ENCODE results near the gene GAPDH. TPM values are rescaled to one million over a fixed set of nuclear protein-coding genes. Genes with fewer than 3 reads are reported as not detected.

GAPDH gene
- polyA plus RNA-seq, 1 donor (not counting 4 experiments of a cell fraction or from before 2014, with no cell fraction given), result 8,390 TPM

DNA sequence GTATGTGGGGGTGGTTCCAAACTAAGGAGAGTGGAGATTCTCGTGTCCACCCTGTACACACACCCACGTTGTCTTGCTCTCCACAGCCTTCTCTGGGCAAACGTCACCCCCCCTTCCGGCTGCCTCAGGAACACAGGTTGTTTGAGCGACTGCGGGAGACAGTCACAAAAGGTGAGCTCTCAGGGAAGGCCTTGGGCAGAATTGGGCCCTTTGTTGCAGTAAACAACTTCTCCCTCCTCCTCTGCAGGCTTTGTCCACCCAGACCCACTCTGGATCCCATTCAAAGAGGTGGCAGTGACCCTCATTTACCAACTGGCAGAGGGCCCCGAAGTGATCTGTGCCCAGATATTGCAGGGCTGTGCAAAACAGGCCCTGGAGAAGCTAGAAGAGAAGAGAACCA is 8.1 kb upstream of the GAPDH start:
- no peaks in the 10 kb centered on the region for H3K79me2 ChIP-seq (ENCODE audit: control insufficient read depth, insufficient read depth, low read length)
- no peak overlapping the region for H3K4me3 ChIP-seq (ENCODE audit: control insufficient read depth in 2 of 3, extremely low read depth in 1 of 3, insufficient read depth in 2 of 3, low read depth in 1 of 3, low read length in 3 of 3)
- FAIRE-seq (no peak), DNase-seq (ENCODE audit: low read depth, low spot score) (no peak)
- H3K4me1 ChIP-seq (ENCODE audit: control insufficient read depth, extremely low read depth, insufficient read depth, low read length), result peaks cover 19% of the 10 kb centered on the region
- H3K9ac ChIP-seq (ENCODE audit: control insufficient read depth, extremely low read depth, insufficient read depth, low read length), result no peak overlapping the region
- no peaks in the 10 kb centered on the region for H3K9me1 ChIP-seq (ENCODE audit: control insufficient read depth, extremely low read depth, insufficient read depth, low read length)
- H3K27ac ChIP-seq (ENCODE audit: control insufficient read depth, insufficient read depth, low read length), result no peak overlapping the region
- H3K9me3 ChIP-seq (ENCODE audit: control insufficient read depth, low read depth, low read length), result no peaks in the 10 kb centered on the region
- H2AFZ ChIP-seq (ENCODE audit: control insufficient read depth, low read length), result no peak overlapping the region
- TF ChIP-seq EZH2 (IDR thresholded peaks at IDR 0.05; ENCODE audit: low read length), result no peak
- TF ChIP-seq, protein P1, sequence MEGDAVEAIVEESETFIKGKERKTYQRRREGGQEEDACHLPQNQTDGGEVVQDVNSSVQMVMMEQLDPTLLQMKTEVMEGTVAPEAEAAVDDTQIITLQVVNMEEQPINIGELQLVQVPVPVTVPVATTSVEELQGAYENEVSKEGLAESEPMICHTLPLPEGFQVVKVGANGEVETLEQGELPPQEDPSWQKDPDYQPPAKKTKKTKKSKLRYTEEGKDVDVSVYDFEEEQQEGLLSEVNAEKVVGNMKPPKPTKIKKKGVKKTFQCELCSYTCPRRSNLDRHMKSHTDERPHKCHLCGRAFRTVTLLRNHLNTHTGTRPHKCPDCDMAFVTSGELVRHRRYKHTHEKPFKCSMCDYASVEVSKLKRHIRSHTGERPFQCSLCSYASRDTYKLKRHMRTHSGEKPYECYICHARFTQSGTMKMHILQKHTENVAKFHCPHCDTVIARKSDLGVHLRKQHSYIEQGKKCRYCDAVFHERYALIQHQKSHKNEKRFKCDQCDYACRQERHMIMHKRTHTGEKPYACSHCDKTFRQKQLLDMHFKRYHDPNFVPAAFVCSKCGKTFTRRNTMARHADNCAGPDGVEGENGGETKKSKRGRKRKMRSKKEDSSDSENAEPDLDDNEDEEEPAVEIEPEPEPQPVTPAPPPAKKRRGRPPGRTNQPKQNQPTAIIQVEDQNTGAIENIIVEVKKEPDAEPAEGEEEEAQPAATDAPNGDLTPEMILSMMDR (optimal IDR thresholded peaks at IDR 0.05 in 1 of 3, IDR thresholded peaks at IDR 0.05 in 1 of 3, conservative IDR thresholded peaks at IDR 0.05 in 1 of 3; ENCODE audit: extremely low read depth in 1 of 3, insufficient read depth in 2 of 3, low read length in 3 of 3), result no peak
- H3K27me3 ChIP-seq (ENCODE audit: control insufficient read depth, extremely low read depth, insufficient read depth, low read length), result no peaks in the 10 kb centered on the region
- no peak overlapping the region for H3K4me2 ChIP-seq (ENCODE audit: control insufficient read depth, extremely low read depth, insufficient read depth, low read depth, low read length)
- no peaks in the 10 kb centered on the region for H4K20me1 ChIP-seq (ENCODE audit: control insufficient read depth, extremely low read depth, insufficient read depth, low read length)
- H3K36me3 ChIP-seq (ENCODE audit: control insufficient read depth in 2 of 2, extremely low read depth in 1 of 2, insufficient read depth in 2 of 2, low read length in 2 of 2), result peaks cover 29 to 80% of the 10 kb centered on the region in 2 experiments
- dilution Hi-C loops (cut with MboI; ENCODE audit: extremely low pct_ligation_motif_present, low sequenced_read_pairs), result no loop called here

DNA sequence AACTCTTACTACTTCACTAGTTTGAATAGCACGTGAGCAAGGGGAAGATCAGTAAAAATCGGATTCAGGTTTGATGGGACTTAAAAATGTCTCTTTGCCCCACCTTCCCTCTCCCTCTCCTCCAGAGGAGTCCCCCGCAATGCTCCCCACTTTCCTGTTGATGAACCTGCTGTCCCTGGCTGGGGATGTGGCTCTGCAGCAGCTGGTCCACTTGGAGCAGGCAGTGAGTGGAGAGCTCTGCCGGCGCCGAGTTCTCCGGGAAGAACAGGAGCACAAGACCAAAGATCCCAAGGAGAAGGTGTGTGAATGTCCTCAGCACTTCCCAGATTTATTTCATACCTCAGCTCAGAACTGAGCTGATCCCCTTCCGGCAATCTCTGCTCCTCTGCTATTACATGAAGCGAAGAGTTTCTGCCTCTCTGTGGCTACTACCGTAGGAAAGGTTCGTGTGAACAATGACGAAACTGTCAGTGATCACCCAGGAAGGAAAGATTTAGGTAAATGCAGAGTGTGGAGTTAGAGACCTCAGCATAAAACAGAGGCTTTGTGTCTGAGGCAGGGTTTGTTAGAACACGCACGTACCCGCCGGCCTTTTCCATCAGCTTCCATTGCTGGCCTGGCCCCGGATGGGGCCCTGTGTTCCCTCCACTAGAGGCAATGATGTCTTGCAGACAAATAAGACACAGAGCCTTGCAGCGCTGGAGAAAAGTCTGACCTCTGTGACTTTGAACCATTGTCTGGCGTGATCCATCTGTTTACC is 7.4 kb upstream of the GAPDH start:
- FAIRE-seq (peak; percentile 56), DNase-seq (ENCODE audit: low read depth, low spot score) (no peak)
- H3K9me3 ChIP-seq (ENCODE audit: control insufficient read depth, low read depth, low read length), result no peaks in the 10 kb centered on the region
- dilution Hi-C loops (cut with MboI; ENCODE audit: extremely low pct_ligation_motif_present, low sequenced_read_pairs), result no loop called here
- no peaks in the 10 kb centered on the region for H4K20me1 ChIP-seq (ENCODE audit: control insufficient read depth, extremely low read depth, insufficient read depth, low read length)
- H3K4me1 ChIP-seq (ENCODE audit: control insufficient read depth, extremely low read depth, insufficient read depth, low read length), result peaks cover 22% of the 10 kb centered on the region
- H3K4me3 ChIP-seq (ENCODE audit: control insufficient read depth in 2 of 3, extremely low read depth in 1 of 3, insufficient read depth in 2 of 3, low read depth in 1 of 3, low read length in 3 of 3), result no peak overlapping the region
- no peak for TF ChIP-seq EZH2 (IDR thresholded peaks at IDR 0.05; ENCODE audit: low read length)
- TF ChIP-seq, protein P1 (optimal IDR thresholded peaks at IDR 0.05 in 1 of 3, IDR thresholded peaks at IDR 0.05 in 1 of 3, conservative IDR thresholded peaks at IDR 0.05 in 1 of 3; ENCODE audit: extremely low read depth in 1 of 3, insufficient read depth in 2 of 3, low read length in 3 of 3), result no peak
- no peaks in the 10 kb centered on the region for H3K27me3 ChIP-seq (ENCODE audit: control insufficient read depth, extremely low read depth, insufficient read depth, low read length)
- no peaks in the 10 kb centered on the region for H3K79me2 ChIP-seq (ENCODE audit: control insufficient read depth, insufficient read depth, low read length)
- no peak overlapping the region for H2AFZ ChIP-seq (ENCODE audit: control insufficient read depth, low read length)
- H3K9ac ChIP-seq (ENCODE audit: control insufficient read depth, extremely low read depth, insufficient read depth, low read length), result no peak overlapping the region
- no peak overlapping the region for H3K4me2 ChIP-seq (ENCODE audit: control insufficient read depth, extremely low read depth, insufficient read depth, low read depth, low read length)
- peaks cover 26 to 73% of the 10 kb centered on the region in 2 experiments for H3K36me3 ChIP-seq (ENCODE audit: control insufficient read depth in 2 of 2, extremely low read depth in 1 of 2, insufficient read depth in 2 of 2, low read length in 2 of 2)
- H3K9me1 ChIP-seq (ENCODE audit: control insufficient read depth, extremely low read depth, insufficient read depth, low read length), result no peaks in the 10 kb centered on the region
- no peak overlapping the region for H3K27ac ChIP-seq (ENCODE audit: control insufficient read depth, insufficient read depth, low read length)

Data from keratinocyte (primary cell).